Osteocyte (in vitro differentiated cells): ENCODE results near the gene YIPF5. TPM values are rescaled to one million over a fixed set of nuclear protein-coding genes. Genes with fewer than 3 reads are reported as not detected.

ENCODE experiments used
- DNase-seq: peaks from one replicate; pipeline ENCODE4 v3.0.0; 2021; ENCODE audit warnings: mixed read lengths; ENCODE audit not compliant: unreplicated experiment; ENCODE audit errors: extremely low spot score
- H3K27ac Mint-ChIP-seq: one replicate; pipeline ENCODE4 v1.8.0; 2021; ENCODE audit warnings: mild to moderate bottlenecking, mixed read lengths; ENCODE audit not compliant: unreplicated experiment
- H3K27me3 Mint-ChIP-seq: one replicate; pipeline ENCODE4 v1.8.0; 2021; ENCODE audit warnings: mixed read lengths; ENCODE audit not compliant: unreplicated experiment
- H3K36me3 Mint-ChIP-seq: one replicate; pipeline ENCODE4 v1.8.0; 2021; ENCODE audit warnings: mixed read lengths; ENCODE audit not compliant: unreplicated experiment
- H3K4me1 Mint-ChIP-seq: one replicate; pipeline ENCODE4 v1.8.0; 2021; ENCODE audit warnings: mixed read lengths; ENCODE audit not compliant: unreplicated experiment
- H3K4me3 Mint-ChIP-seq: one replicate; pipeline ENCODE4 v1.8.0; 2021; ENCODE audit warnings: mild to moderate bottlenecking, moderate library complexity, mixed read lengths; ENCODE audit not compliant: unreplicated experiment
- H3K9me3 Mint-ChIP-seq: one replicate; pipeline ENCODE4 v1.8.0; 2021; ENCODE audit warnings: mixed read lengths; ENCODE audit not compliant: unreplicated experiment
- total RNA-seq: library from RNA; stranded (reverse); gene quantifications from 2 replicates; pipeline ENCODE4 v1.2.1, GENCODE V29; 2021
- TF ChIP-seq, protein P1 (sequence below): fragments of 200-600 bp; sonication (generic); IDR thresholded peaks from 2 replicates; pipeline ENCODE4 v1.5.0; 2021; ENCODE audit warnings: antibody characterized with exemption, mild to moderate bottlenecking, moderate library complexity

The YIPF5 gene
- total RNA-seq, 1 donor from 2014 or later = 79.2 TPM

DNA sequence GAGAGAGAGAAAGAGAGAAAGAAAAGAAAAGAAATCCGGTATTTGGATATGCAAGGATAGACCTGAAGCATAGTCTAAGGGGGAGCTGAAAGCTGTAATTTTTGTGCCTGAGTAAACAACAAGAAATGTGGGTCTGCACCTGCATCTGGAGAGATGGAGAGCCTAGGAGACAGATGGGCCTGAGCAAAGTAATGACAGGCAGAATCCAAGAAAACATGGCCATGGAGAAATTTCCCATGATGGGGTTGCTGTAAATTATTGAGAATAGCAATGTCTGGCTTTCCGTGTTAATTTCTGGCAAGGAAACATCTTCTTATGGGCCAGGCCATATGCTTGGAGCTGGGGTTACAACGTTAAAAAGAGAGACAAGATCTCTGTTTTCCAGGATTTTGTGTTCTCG, 40.2 kb downstream of the YIPF5 start:
- peaks cover 1% of the 10 kb centered on the region for H3K4me1 Mint-ChIP-seq
- H3K36me3 Mint-ChIP-seq = no peaks in the 10 kb centered on the region
- no peak overlapping the region for H3K4me3 Mint-ChIP-seq
- H3K27me3 Mint-ChIP-seq = no peaks in the 10 kb centered on the region
- no peak overlapping the region for H3K27ac Mint-ChIP-seq
- no peak for DNase-seq
- no peaks in the 10 kb centered on the region for H3K9me3 Mint-ChIP-seq
- TF ChIP-seq, protein P1, sequence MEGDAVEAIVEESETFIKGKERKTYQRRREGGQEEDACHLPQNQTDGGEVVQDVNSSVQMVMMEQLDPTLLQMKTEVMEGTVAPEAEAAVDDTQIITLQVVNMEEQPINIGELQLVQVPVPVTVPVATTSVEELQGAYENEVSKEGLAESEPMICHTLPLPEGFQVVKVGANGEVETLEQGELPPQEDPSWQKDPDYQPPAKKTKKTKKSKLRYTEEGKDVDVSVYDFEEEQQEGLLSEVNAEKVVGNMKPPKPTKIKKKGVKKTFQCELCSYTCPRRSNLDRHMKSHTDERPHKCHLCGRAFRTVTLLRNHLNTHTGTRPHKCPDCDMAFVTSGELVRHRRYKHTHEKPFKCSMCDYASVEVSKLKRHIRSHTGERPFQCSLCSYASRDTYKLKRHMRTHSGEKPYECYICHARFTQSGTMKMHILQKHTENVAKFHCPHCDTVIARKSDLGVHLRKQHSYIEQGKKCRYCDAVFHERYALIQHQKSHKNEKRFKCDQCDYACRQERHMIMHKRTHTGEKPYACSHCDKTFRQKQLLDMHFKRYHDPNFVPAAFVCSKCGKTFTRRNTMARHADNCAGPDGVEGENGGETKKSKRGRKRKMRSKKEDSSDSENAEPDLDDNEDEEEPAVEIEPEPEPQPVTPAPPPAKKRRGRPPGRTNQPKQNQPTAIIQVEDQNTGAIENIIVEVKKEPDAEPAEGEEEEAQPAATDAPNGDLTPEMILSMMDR = no peak

DNA sequence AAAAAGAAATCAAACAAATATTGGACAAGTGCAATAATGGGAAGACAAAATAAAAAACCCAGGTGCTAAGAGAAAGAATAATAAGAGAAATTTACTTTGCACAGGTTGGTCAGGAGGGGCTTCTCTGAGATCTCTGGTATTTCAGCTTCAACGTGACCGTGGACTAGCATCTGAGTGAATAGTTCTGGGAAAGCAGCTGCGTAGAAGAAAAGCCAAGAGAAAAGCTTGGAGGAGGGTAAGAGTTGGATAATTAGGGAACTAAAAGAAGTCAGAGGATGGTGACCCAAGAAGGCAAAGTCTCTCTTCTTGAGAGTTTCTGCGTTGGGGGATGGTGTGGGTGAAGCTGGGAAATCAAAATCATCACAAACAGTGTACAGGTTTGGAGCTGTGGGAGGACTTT, 41.6 kb downstream of the YIPF5 start:
- peaks cover 5% of the 10 kb centered on the region for H3K4me1 Mint-ChIP-seq
- H3K27me3 Mint-ChIP-seq = no peaks in the 10 kb centered on the region
- H3K9me3 Mint-ChIP-seq = no peaks in the 10 kb centered on the region
- TF ChIP-seq, protein P1 = no peak
- no peak overlapping the region for H3K4me3 Mint-ChIP-seq
- no peak for DNase-seq
- no peak overlapping the region for H3K27ac Mint-ChIP-seq
- no peaks in the 10 kb centered on the region for H3K36me3 Mint-ChIP-seq

DNA sequence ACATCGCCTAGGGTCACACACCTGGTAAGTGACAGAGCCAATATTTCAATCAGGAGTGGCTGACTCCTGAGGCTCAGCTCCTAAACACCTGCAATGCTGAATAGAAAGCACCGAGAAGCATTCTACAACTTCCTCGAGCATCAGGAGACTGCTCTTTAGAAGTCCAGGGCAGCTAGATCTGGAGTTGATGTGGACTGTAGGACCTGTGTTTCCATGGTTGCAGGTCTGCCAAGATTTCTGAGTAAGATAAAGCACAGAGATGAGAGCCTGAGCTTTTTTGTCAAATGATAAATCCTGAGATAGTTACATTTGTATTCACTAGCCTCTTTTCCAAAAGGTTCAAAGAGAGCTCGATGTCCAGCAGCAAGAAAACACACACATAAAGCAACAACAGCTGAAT, 43.8 kb downstream of the YIPF5 start:
- TF ChIP-seq, protein P1 = no peak
- H3K36me3 Mint-ChIP-seq = no peaks in the 10 kb centered on the region
- H3K4me1 Mint-ChIP-seq = peaks cover 5% of the 10 kb centered on the region
- no peaks in the 10 kb centered on the region for H3K27me3 Mint-ChIP-seq
- no peaks in the 10 kb centered on the region for H3K9me3 Mint-ChIP-seq
- no peak for DNase-seq
- no peak overlapping the region for H3K4me3 Mint-ChIP-seq
- no peak overlapping the region for H3K27ac Mint-ChIP-seq

DNA sequence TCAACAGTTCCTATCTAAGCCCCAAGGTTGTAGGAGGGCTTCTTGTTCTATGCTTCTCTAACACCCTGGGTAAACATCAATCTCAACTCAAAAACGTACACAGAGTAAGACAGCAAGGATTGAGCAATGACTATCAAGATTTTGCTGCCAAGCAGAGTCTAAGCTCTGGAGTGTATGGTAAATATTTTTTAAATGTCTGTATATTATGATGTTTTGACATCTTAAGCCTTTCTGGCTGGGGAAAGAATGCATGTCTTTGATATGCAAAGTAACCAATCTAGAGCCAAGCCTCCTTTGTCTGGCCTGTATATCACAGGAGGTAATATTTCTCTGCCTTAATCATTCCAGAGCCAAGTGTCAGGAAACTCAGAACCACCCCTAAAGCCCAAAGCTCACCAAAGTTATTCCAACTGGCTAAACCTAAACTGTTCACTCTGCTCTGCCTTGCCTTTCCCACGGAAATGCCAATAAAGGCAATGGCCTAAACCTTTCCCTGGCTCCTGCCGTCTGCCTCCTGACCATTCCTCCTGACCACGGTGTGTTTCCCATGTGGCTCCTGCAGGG, 45.2 kb downstream of the YIPF5 start:
- TF ChIP-seq, protein P1 = no peak
- Mint-ChIP-seq H3K27me3 (no peaks in the 10 kb centered on the region), H3K36me3 (no peaks in the 10 kb centered on the region), H3K4me3 (no peak overlapping the region), H3K9me3 (peaks cover 2% of the 10 kb centered on the region), H3K27ac (no peak overlapping the region), H3K4me1 (peaks cover 5% of the 10 kb centered on the region)
- no peak for DNase-seq

DNA sequence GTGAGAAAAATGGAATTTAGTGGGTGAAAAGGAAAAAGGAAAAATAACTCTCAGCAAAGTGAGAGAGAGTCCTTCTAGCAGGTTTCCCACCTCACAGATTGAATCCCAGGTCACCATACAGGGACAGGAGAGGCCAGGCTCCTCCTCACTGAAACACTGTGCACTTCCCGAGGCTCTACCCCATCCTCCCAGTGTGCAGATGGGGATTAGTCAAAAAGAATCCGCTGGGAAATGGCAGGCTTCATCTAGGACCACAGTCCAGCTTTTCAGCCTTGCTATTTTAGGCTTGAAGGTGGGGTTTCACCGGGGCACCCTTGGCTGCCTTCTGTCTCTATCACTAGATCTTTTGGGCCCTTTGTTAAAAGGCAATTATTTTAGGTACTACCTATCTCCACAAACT, 47.8 kb downstream of the YIPF5 start:
- Mint-ChIP-seq H3K4me1 (peaks cover 5% of the 10 kb centered on the region), H3K27me3 (no peaks in the 10 kb centered on the region), H3K4me3 (no peak overlapping the region), H3K36me3 (no peaks in the 10 kb centered on the region), H3K9me3 (peaks cover 11% of the 10 kb centered on the region), H3K27ac (no peak overlapping the region)
- DNase-seq = no peak
- TF ChIP-seq, protein P1 = no peak
